AG08395 (cell line): ENCODE results near the gene EML5.

ENCODE experiments used
- DNase-seq: peaks from one replicate; pipeline ENCODE4 v3.0.0; 2012; ENCODE audit warnings: mixed read lengths, low spot score

Gene EML5

GRCh38 chr14:88707088-88707487 is 85.7 kb downstream of the EML5 start:
- no peak for DNase-seq

- no peak for DNase-seq
These were observed 86.3 kb downstream of the EML5 start for GRCh38 chr14:88706425-88706824.

GRCh38 chr14:88698651-88699050 is 94.1 kb downstream of the EML5 start:
- no peak for DNase-seq

- peak; percentile 11 for DNase-seq
These were observed 96.9 kb downstream of the EML5 start for GRCh38 chr14:88695870-88696269.

GRCh38 chr14:88688386-88688785 is 104.4 kb downstream of the EML5 start:
- DNase-seq, result no peak

GRCh38 chr14:88683119-88683518 is 109.6 kb downstream of the EML5 start:
- DNase-seq, result no peak

GRCh38 chr14:88682495-88683114 is 110.1 kb downstream of the EML5 start:
- no peak for DNase-seq

- no peak for DNase-seq
These were observed 110.8 kb downstream of the EML5 start for GRCh38 chr14:88681755-88682494.

- DNase-seq, result no peak
These were observed 123.4 kb downstream of the EML5 start for GRCh38 chr14:88669346-88669745.

GRCh38 chr14:88668448-88669116 is 124.2 kb downstream of the EML5 start:
- DNase-seq, result no peak

- DNase-seq, result peak; percentile 75
These were observed 125.0 kb downstream of the EML5 start for GRCh38 chr14:88667555-88668273.

GRCh38 chr14:88660056-88660455 is 132.7 kb downstream of the EML5 start:
- DNase-seq, result no peak

- DNase-seq, result no peak
These were observed 153.5 kb downstream of the EML5 start for GRCh38 chr14:88639221-88639620.

- DNase-seq, result no peak
These were observed 160.2 kb downstream of the EML5 start for GRCh38 chr14:88632512-88632911.

GRCh38 chr14:88631091-88631490 is 161.7 kb downstream of the EML5 start:
- DNase-seq, result no peak

- no peak for DNase-seq
These were observed 162.2 kb downstream of the EML5 start for GRCh38 chr14:88630565-88630964.

GRCh38 chr14:88628462-88628861 is 164.3 kb downstream of the EML5 start:
- no peak for DNase-seq

- no peak for DNase-seq
These were observed 164.7 kb downstream of the EML5 start for GRCh38 chr14:88628033-88628432.

GRCh38 chr14:88625671-88626070 is 167.1 kb downstream of the EML5 start:
- no peak for DNase-seq

- no peak for DNase-seq
These were observed 171.7 kb downstream of the EML5 start for GRCh38 chr14:88621100-88621499.

- DNase-seq, result no peak
These were observed 174.3 kb downstream of the EML5 start for GRCh38 chr14:88618476-88618875.

GRCh38 chr14:88617479-88617878 is 175.3 kb downstream of the EML5 start:
- no peak for DNase-seq

GRCh38 chr14:88616697-88617096 is 176.1 kb downstream of the EML5 start:
- no peak for DNase-seq
